Progenitor cell of endocrine pancreas (in vitro differentiated cells): ENCODE data around the gene SLC18A2. TPM values are rescaled to one million over a fixed set of nuclear protein-coding genes. Genes with fewer than 3 reads are reported as not detected.

ENCODE experiments used
- DNase-seq: peaks from one replicate; pipeline ENCODE4 v3.0.0; 2021; ENCODE audit warnings: low spot score; ENCODE audit not compliant: unreplicated experiment
- H3K27ac Mint-ChIP-seq: 2 replicates; pipeline ENCODE4 v1.8.0; 2021; ENCODE audit warnings: mild to moderate bottlenecking, moderate library complexity, mixed read lengths
- H3K27me3 Mint-ChIP-seq: 2 replicates; pipeline ENCODE4 v1.8.0; 2021; ENCODE audit warnings: mixed read lengths
- H3K36me3 Mint-ChIP-seq: 2 replicates; pipeline ENCODE4 v1.8.0; 2022; ENCODE audit warnings: mixed read lengths; ENCODE audit not compliant: insufficient read depth
- H3K4me1 Mint-ChIP-seq: 2 replicates; pipeline ENCODE4 v1.8.0; 2021; ENCODE audit warnings: low read depth, mixed read lengths
- H3K4me3 Mint-ChIP-seq: 2 replicates; pipeline ENCODE4 v1.8.0; 2021; ENCODE audit warnings: low read depth, mild to moderate bottlenecking, moderate library complexity, mixed read lengths
- H3K9me3 Mint-ChIP-seq: 2 replicates; pipeline ENCODE4 v1.8.0; 2021; ENCODE audit warnings: low read depth, mixed read lengths
- total RNA-seq: library from RNA; stranded (reverse); gene quantifications from 2 replicates; pipeline ENCODE4 v1.2.1, GENCODE V29; 2021
- TF ChIP-seq, protein P1 (sequence below): fragments of 200-600 bp; sonication (generic); IDR thresholded peaks from one replicate; pipeline ENCODE4 v1.5.0; 2021; ENCODE audit warnings: antibody characterized with exemption, mild to moderate bottlenecking; ENCODE audit not compliant: unreplicated experiment

The SLC18A2 gene
- total RNA-seq, 1 donor from 2014 or later = 0.17 TPM

DNA sequence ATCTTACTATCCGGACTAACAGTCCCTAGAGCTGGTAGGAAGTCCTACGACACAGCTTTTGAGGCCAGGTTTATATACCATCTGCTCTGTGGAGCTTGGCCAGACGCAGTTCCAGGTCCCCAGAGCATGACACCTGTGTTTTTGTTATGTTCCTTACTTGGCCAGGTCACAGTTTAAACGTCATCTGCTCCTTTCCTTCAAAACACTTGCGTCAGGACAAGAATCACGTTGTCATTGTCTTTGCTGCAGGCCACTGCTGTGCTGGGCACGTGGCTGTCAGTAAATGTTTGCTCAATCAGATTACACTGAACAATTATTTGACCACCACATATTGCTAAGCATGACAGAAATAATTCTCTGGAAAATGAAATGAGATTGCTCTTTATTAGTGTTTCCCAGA is 23.9 kb downstream of the SLC18A2 start:
- no peak for DNase-seq
- TF ChIP-seq, protein P1, sequence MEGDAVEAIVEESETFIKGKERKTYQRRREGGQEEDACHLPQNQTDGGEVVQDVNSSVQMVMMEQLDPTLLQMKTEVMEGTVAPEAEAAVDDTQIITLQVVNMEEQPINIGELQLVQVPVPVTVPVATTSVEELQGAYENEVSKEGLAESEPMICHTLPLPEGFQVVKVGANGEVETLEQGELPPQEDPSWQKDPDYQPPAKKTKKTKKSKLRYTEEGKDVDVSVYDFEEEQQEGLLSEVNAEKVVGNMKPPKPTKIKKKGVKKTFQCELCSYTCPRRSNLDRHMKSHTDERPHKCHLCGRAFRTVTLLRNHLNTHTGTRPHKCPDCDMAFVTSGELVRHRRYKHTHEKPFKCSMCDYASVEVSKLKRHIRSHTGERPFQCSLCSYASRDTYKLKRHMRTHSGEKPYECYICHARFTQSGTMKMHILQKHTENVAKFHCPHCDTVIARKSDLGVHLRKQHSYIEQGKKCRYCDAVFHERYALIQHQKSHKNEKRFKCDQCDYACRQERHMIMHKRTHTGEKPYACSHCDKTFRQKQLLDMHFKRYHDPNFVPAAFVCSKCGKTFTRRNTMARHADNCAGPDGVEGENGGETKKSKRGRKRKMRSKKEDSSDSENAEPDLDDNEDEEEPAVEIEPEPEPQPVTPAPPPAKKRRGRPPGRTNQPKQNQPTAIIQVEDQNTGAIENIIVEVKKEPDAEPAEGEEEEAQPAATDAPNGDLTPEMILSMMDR = no peak
- peaks cover 7% of the 10 kb centered on the region for H3K4me1 Mint-ChIP-seq
- no peak overlapping the region for H3K4me3 Mint-ChIP-seq
- H3K27ac Mint-ChIP-seq = no peak overlapping the region
- H3K36me3 Mint-ChIP-seq = no peaks in the 10 kb centered on the region
- H3K27me3 Mint-ChIP-seq = peaks cover 33% of the 10 kb centered on the region
- H3K9me3 Mint-ChIP-seq = no peaks in the 10 kb centered on the region

DNA sequence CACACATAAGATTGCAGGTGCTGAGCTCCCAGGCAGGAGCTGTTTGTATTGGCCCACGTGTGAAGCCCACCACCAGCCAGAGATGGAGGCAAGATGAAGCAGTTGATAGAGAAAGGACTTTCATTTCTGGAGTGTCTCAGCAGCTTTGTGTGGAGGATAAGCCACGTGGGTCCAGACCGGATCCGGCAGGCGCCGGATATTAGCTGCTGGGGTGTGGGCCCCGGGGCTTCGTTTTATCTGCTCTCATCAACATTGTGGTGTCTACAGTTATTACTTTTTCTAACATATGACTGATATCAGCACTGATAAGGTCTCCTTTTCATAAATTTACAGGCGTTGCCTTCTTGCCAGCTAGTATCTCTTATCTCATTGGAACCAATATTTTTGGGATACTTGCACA is 25.5 kb downstream of the SLC18A2 start:
- Mint-ChIP-seq H3K4me3 (no peak overlapping the region), H3K36me3 (no peaks in the 10 kb centered on the region), H3K9me3 (no peaks in the 10 kb centered on the region), H3K4me1 (peaks cover 7% of the 10 kb centered on the region), H3K27me3 (peaks cover 28% of the 10 kb centered on the region), H3K27ac (no peak overlapping the region)
- DNase-seq = no peak
- TF ChIP-seq, protein P1 = no peak

GRCh38 chr10:117266812-117267211 is 25.9 kb downstream of the SLC18A2 start:
- no peak for DNase-seq
- H3K9me3 Mint-ChIP-seq = no peaks in the 10 kb centered on the region
- H3K4me3 Mint-ChIP-seq = no peak overlapping the region
- H3K27ac Mint-ChIP-seq = no peak overlapping the region
- H3K4me1 Mint-ChIP-seq = peaks cover 7% of the 10 kb centered on the region
- peaks cover 25% of the 10 kb centered on the region for H3K27me3 Mint-ChIP-seq
- H3K36me3 Mint-ChIP-seq = no peaks in the 10 kb centered on the region
- TF ChIP-seq, protein P1 = no peak

GRCh38 chr10:117268258-117268657 is 27.3 kb downstream of the SLC18A2 start:
- no peak for DNase-seq
- Mint-ChIP-seq H3K27ac (no peak overlapping the region), H3K9me3 (no peaks in the 10 kb centered on the region), H3K36me3 (no peaks in the 10 kb centered on the region), H3K4me3 (no peak overlapping the region), H3K4me1 (peaks cover 9% of the 10 kb centered on the region), H3K27me3 (peaks cover 15% of the 10 kb centered on the region)
- TF ChIP-seq, protein P1 = no peak

DNA sequence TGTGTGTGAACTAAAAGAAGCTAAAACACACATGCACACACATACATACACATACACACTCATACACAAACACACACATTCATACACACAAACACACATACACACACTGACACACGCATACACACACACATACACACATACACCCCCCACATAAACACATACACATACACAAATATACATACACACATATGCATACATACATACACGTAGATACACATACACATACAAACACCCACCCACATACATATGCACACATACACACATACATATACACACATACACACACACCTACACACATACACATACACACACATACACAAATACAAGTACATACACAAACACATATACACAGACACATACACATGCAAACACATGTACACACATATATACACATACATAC is 28.0 kb downstream of the SLC18A2 start:
- Mint-ChIP-seq H3K27ac (no peak overlapping the region), H3K27me3 (peaks cover 15% of the 10 kb centered on the region), H3K4me3 (no peak overlapping the region), H3K4me1 (peaks cover 10% of the 10 kb centered on the region), H3K9me3 (no peaks in the 10 kb centered on the region), H3K36me3 (no peaks in the 10 kb centered on the region)
- DNase-seq = no peak
- TF ChIP-seq, protein P1 = no peak
